Measurements from ENCODE around the gene USP22.

The USP22 gene

GRCh38 chr17:21010705-21011596 is 31.9 kb downstream of the USP22 start:
- no peak for TF ChIP-seq JUND (IDR thresholded peaks at IDR 0.05; ENCODE audit: low read depth)
- DNase-seq (ENCODE audit: low read depth in 1 of 2, low spot score in 1 of 2), result no peak
- in situ Hi-C loops (cut with HindIII; ENCODE audit: low pct_unique_long_range_greater_than_20kb, low sequenced_read_pairs), result no loop called here

GRCh38 chr17:21008992-21009671 is 33.7 kb downstream of the USP22 start:
- no peak for DNase-seq (ENCODE audit: low read depth in 1 of 2, low spot score in 1 of 2)
- in situ Hi-C loops (cut with HindIII; ENCODE audit: low pct_unique_long_range_greater_than_20kb, low sequenced_read_pairs), result no loop called here
- TF ChIP-seq JUND (IDR thresholded peaks at IDR 0.05; ENCODE audit: low read depth), result no peak

DNA sequence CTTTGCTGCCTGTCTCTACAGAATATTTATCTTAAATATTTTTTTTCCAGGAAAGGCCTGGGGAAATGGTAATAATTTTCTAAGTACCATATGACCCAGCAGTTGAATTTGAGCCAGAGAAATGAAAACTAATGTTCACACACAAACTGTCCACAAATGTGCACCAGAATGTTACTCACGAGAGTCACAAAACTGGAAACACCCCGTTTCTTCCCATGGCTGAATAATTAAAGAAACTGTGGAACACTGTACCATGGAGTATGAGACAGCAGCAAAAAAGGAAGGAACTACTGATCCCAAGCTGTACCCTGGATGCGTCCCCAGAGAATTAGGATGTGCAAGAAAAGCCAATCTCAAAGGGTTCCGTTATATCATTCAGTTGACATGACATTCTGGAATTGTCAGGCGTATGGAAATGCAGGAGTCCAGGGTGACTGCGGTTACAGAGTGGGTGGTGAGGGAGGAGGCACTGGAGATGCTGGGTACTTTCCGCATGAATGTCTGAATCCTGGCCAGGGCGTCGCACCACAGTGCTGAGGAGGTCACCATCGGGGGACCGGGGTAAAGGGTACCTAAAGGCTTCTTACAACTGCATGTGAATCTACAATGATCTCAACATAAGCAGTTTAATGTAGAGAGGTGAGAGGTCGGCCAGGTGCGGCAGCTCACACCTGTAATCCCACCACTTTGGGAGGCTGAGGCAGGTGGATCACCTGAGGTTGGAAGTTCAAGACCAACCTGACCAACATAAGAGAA is 34.5 kb downstream of the USP22 start:
- DNase-seq (ENCODE audit: low read depth in 1 of 2, low spot score in 1 of 2), result no peak
- in situ Hi-C loops (cut with HindIII; ENCODE audit: low pct_unique_long_range_greater_than_20kb, low sequenced_read_pairs), result no loop called here
- no peak for TF ChIP-seq JUND (IDR thresholded peaks at IDR 0.05; ENCODE audit: low read depth)

- in situ Hi-C loops (cut with HindIII; ENCODE audit: low pct_unique_long_range_greater_than_20kb, low sequenced_read_pairs), result no loop called here
- TF ChIP-seq JUND (IDR thresholded peaks at IDR 0.05; ENCODE audit: low read depth), result no peak
- no peak for DNase-seq (ENCODE audit: low read depth in 1 of 2, low spot score in 1 of 2)
These were observed 35.2 kb downstream of the USP22 start for GRCh38 chr17:21007646-21008045.

DNA sequence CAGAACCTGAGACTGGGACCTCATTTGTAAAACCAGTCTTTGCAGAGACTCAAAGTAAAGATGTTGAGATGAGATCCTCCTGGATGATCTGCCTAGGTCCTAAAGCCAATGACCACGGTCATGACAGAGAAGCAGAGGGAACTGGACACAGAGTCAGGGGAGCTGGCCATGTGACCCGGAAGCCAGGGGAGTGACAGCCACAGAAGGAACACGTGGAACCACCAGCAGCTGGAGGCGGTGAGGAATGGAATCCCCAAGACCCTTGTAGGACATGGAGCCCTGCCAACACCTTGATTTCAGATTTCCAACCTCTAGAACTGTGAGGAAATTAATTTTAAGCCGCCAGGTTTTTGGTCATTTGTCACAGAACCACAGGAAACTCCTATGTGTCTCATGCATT is 37.0 kb downstream of the USP22 start:
- no peak for DNase-seq (ENCODE audit: low read depth in 1 of 2, low spot score in 1 of 2)
- in situ Hi-C loops (cut with HindIII; ENCODE audit: low pct_unique_long_range_greater_than_20kb, low sequenced_read_pairs), result no loop called here
- no peak for TF ChIP-seq JUND (IDR thresholded peaks at IDR 0.05; ENCODE audit: low read depth)

DNA sequence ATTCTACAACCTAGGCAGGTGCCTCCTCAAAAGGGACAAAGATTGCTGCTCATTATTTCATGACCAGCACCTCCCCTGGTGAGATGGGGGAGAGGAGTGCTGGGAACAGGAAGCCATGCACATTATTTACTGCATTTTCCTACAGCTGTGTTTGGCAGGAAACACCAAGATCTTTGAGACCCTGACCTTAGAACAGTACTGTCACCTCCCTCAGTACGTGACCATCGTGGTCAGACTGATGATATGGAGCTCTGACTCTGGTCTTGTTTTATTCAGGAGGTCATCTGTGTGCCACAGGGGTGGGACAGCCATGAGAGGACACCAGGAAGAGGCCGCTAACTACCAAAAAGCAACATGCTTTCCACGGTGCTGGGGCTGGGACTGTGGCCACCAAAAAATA is 37.4 kb downstream of the USP22 start:
- no peak for TF ChIP-seq JUND (IDR thresholded peaks at IDR 0.05; ENCODE audit: low read depth)
- no peak for DNase-seq (ENCODE audit: low read depth in 1 of 2, low spot score in 1 of 2)
- in situ Hi-C loops (cut with HindIII; ENCODE audit: low pct_unique_long_range_greater_than_20kb, low sequenced_read_pairs), result no loop called here

GRCh38 chr17:21004016-21004930 is 38.5 kb downstream of the USP22 start:
- in situ Hi-C loops (cut with HindIII; ENCODE audit: low pct_unique_long_range_greater_than_20kb, low sequenced_read_pairs), result no loop called here
- no peak for TF ChIP-seq JUND (IDR thresholded peaks at IDR 0.05; ENCODE audit: low read depth)
- no peak for DNase-seq (ENCODE audit: low read depth in 1 of 2, low spot score in 1 of 2)

DNA sequence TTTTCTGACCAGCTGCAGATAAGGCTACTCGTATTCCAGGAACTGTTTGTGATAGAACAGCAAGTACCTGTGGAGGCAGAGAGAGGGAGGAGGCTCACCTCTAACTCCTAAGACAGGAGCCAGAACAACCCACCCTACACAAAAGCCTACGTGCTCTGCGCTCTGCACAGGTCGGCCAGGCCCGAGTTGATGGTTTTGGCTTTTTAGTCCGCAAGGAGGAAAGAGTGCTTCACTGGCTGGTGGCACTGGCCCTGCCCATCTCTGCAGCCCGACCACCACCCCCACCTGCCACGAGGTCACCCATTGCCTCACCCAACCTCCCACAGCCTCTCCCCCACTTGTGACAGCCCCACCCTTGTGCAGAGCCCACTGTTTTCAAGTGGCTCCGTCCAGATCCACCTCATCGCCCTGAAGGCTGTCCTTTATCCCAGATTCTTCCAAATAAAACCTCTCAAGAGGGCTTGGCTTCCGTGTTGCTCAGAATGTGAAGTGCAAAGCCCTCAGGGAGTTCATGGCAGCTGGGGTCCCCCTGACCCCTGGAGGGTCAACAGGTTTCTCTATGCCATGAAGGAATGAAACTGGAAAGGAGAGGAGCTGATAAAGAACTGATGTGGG is 39.7 kb downstream of the USP22 start:
- in situ Hi-C loops (cut with HindIII; ENCODE audit: low pct_unique_long_range_greater_than_20kb, low sequenced_read_pairs), result no loop called here
- TF ChIP-seq JUND (IDR thresholded peaks at IDR 0.05; ENCODE audit: low read depth), result no peak
- no peak for DNase-seq (ENCODE audit: low read depth in 1 of 2, low spot score in 1 of 2)

DNA sequence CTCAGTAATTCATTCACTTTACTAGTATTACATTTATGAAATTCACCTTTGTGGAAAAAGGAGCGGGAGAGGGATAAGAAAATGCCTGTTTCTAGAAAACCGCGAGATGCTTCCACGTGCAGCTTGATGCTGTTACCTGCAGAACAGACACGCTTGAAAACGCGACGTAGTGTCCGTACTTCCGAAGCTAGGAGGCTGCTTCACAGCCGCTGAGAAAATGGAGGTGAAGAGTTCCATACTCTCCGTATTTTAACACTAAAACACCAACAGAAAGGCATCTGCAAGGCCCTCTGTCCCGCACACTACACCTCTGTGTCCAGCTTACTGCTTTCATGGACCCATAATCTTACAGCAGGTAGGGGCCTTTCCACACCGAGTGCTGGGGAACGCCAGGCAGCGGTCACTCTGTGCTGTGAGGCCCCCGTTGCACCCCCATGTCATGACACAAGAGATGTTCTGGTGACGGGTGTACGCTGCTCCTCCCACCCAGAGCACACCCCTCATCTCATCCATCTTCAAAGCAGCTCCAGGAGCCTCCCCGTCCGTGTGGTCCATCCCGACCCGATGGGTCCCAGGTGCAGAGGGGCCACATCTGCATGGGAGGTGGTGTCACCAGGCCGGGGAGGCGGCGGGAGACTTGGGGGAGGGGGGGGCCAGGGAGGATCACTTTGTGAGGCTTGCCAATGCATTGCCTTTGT is 40.4 kb downstream of the USP22 start:
- no peak for DNase-seq (ENCODE audit: low read depth in 1 of 2, low spot score in 1 of 2)
- no peak for TF ChIP-seq JUND (IDR thresholded peaks at IDR 0.05; ENCODE audit: low read depth)
- in situ Hi-C loops (cut with HindIII; ENCODE audit: low pct_unique_long_range_greater_than_20kb, low sequenced_read_pairs), result no loop called here

- no peak for TF ChIP-seq JUND (IDR thresholded peaks at IDR 0.05; ENCODE audit: low read depth)
- in situ Hi-C loops (cut with HindIII; ENCODE audit: low pct_unique_long_range_greater_than_20kb, low sequenced_read_pairs), result no loop called here
- no peak for DNase-seq (ENCODE audit: low read depth in 1 of 2, low spot score in 1 of 2)
These were observed 41.0 kb downstream of the USP22 start for GRCh38 chr17:21001813-21002221.

Data from T47D (cell line).